ENCODE results near the gene DMWD. TPM values are rescaled to one million over a fixed set of nuclear protein-coding genes. Genes with fewer than 3 reads are reported as not detected.

DMWD gene
- total and polyA plus RNA-seq, 2 of the 4 experiments (the other 2 are of a cell fraction), result 9.7 to 28.5 TPM

- no peaks in the 10 kb centered on the region for H3K4me1 ChIP-seq (ENCODE audit: control insufficient read depth, insufficient read depth, low read length)
- H3K9me1 ChIP-seq (ENCODE audit: insufficient read depth, low read length), result no peaks in the 10 kb centered on the region; the same call in 1 of the 2 replicates
- intact Hi-C loops (cut with micrococcal nuclease), result no loop called here
- DNase-seq (no peak), ATAC-seq (ENCODE audit: low read depth) (no peak)
- no peak overlapping the region for H3K18ac ChIP-seq (ENCODE audit: low read depth, low read length)
- H2AK5ac ChIP-seq (ENCODE audit: low read depth, low read length), result no peak overlapping the region
- peaks cover 14% of the 10 kb centered on the region for H4K20me1 ChIP-seq (ENCODE audit: insufficient read depth, low read length)
- no peak overlapping the region for H3K4me2 ChIP-seq (ENCODE audit: low read depth, low read length)
- peaks cover 21% of the 10 kb centered on the region; the same call in 1 of the 2 replicates for H3K36me3 ChIP-seq (ENCODE audit: control insufficient read depth, insufficient read depth, low read length)
- no peak overlapping the region for H2BK5ac ChIP-seq (ENCODE audit: low read depth, low read length, poor library complexity, severe bottlenecking)
- no peak overlapping the region for H3K14ac ChIP-seq (replicated peaks; ENCODE audit: low read depth, low read length)
- H2AK9ac ChIP-seq (replicated peaks; ENCODE audit: low read depth, low read length, poor library complexity), result peak overlapping the region; percentile 62
- no peak overlapping the region for H3K56ac ChIP-seq (ENCODE audit: extremely low read depth, insufficient read depth, low read length)
- in situ Hi-C loops (cut with MboI; ENCODE audit: low sequenced_read_pairs), result no loop called here
- BruUV-seq (replicated peaks), result no TSS peak
- H3K9ac ChIP-seq (ENCODE audit: low read depth, low read length), result no peak overlapping the region
- H3K4ac ChIP-seq (ENCODE audit: low read depth, low read length), result no peak overlapping the region
- H4K5ac ChIP-seq (ENCODE audit: low read depth, low read length), result no peak overlapping the region
- POLR2A ChIA-PET (ENCODE audit: unreplicated experiment), result no interaction called here
- H4K91ac ChIP-seq (ENCODE audit: insufficient read depth, low read depth, low read length), result no peak overlapping the region
- no peak overlapping the region for H3K4me3 ChIP-seq (ENCODE audit: insufficient read depth, low read depth, low read length)
- 98% methylated on average over 4 of the region's 14 CpGs; no CpG with 5 or more reads in 1 of the 2 experiments for WGBS, 2 experiments (ENCODE audit: extremely low coverage in 2 of 2, insufficient read length in 1 of 2)
- H2AFZ ChIP-seq (replicated peaks; ENCODE audit: low read length, poor library complexity), result no peak overlapping the region
- H3K27ac ChIP-seq (ENCODE audit: insufficient read depth, low read length), result no peak overlapping the region
- H3K23ac ChIP-seq (ENCODE audit: low read depth, low read length), result no peak overlapping the region
- no peak for TF ChIP-seq MAFK (IDR thresholded peaks at IDR 0.05; ENCODE audit: low read depth, low read length)
- dilution Hi-C loops (cut with HindIII; ENCODE audit: low sequenced_read_pairs, unreplicated experiment), result no loop called here
- H2BK15ac ChIP-seq (ENCODE audit: low read depth, low read length), result no peak overlapping the region
- CTCF ChIA-PET, result no interaction called here
- H2BK120ac ChIP-seq (ENCODE audit: low read depth, low read length), result no peak overlapping the region
- peaks cover 4 to 6% of the 10 kb centered on the region in 2 experiments; a peak in 2 of 4 replicates for H3K79me1 ChIP-seq (ENCODE audit: low read depth in 1 of 2, low read length in 2 of 2)
- no peaks in the 10 kb centered on the region for H3K27me3 ChIP-seq (ENCODE audit: control insufficient read depth, insufficient read depth, low read length)
- H2BK20ac ChIP-seq (ENCODE audit: low read depth, low read length), result no peak overlapping the region
- H3K9me3 ChIP-seq (ENCODE audit: control insufficient read depth, insufficient read depth, low read length), result no peaks in the 10 kb centered on the region
- H4K8ac ChIP-seq (ENCODE audit: low read depth in 2 of 2, low read length in 2 of 2), result no peak overlapping the region
Measured at GRCh38 chr19:45772130-45772840, 20.4 kb downstream of the DMWD start.
